Upper lobe of left lung (tissue), 4 donors: Measurements from ENCODE around the gene CTNNA1.

Experiments used
- EP300 ChIP-seq, 4 donors: sonication (generic); formaldehyde crosslinking; IDR thresholded peaks; one replicate each; pipeline ENCODE4 v1.5.1; 2017; ENCODE audit warnings: antibody characterized with exemption in 4 of 4, control low read depth in 2 of 4
- POLR2A ChIP-seq, 4 donors: fragments of 450-650 bp; IDR thresholded peaks; one replicate each; pipeline ENCODE4 v1.5.1; 2016 to 2017; ENCODE audit warnings: antibody characterized with exemption in 4 of 4, mild to moderate bottlenecking in 2 of 4
- POLR2AphosphoS5 ChIP-seq, 2 donors: sonication (generic); formaldehyde crosslinking; IDR thresholded peaks; one replicate each; pipeline ENCODE4 v1.5.1; 2017; ENCODE audit warnings: antibody characterized with exemption in 2 of 2
- TF ChIP-seq, protein P1 (sequence below), 6 experiments: fragments of 450-650 bp in 4 of 6; fragments of 200-600 bp in 2 of 6; sonication (generic) in 2 of 6; IDR thresholded peaks; one replicate each; pipeline ENCODE4 v1.5.1; 2016 to 2019; ENCODE audit warnings: antibody characterized with exemption in 6 of 6

DNA sequence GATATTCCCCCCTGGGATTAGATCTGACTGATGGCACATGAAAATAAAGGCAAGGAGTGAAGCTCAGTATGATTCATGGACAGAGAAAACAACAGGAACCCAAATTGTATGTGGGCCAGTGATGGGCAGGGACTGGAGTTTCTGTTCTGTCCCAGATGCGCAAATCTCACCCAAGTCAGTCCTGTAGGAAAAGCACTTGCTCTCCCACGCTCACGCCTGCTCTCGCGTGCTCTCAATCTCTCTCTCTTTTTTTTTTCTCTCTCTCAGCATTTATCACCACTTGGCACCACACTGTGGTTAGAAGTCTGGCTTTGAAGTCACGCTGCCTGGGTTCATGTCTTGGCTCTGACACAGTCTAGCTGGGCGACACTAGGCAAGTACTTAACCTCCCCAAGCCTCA, 228.4 kb downstream of the CTNNA1 start:
- TF ChIP-seq, protein P1, sequence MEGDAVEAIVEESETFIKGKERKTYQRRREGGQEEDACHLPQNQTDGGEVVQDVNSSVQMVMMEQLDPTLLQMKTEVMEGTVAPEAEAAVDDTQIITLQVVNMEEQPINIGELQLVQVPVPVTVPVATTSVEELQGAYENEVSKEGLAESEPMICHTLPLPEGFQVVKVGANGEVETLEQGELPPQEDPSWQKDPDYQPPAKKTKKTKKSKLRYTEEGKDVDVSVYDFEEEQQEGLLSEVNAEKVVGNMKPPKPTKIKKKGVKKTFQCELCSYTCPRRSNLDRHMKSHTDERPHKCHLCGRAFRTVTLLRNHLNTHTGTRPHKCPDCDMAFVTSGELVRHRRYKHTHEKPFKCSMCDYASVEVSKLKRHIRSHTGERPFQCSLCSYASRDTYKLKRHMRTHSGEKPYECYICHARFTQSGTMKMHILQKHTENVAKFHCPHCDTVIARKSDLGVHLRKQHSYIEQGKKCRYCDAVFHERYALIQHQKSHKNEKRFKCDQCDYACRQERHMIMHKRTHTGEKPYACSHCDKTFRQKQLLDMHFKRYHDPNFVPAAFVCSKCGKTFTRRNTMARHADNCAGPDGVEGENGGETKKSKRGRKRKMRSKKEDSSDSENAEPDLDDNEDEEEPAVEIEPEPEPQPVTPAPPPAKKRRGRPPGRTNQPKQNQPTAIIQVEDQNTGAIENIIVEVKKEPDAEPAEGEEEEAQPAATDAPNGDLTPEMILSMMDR (IDR thresholded peaks at IDR 0.05) = no peak
- TF ChIP-seq EP300 (IDR thresholded peaks at IDR 0.05) (no peak), POLR2A (IDR thresholded peaks at IDR 0.05) (no peak), POLR2AphosphoS5 (IDR thresholded peaks at IDR 0.05) (no peak)
